Purkinje cell (primary cell): Measurements from ENCODE around the gene RNU7-1. TPM values are rescaled to one million over a fixed set of nuclear protein-coding genes. Genes with fewer than 3 reads are reported as not detected.

ENCODE experiments used
- polyA plus RNA-seq: library from polyadenylated mRNA; unstranded; fragments of >200 nt; fragmentation: Nextera tagmentation; gene quantifications from 2 replicates; pipeline ENCODE4 v1.2.1, GENCODE V29; 2014

The RNU7-1 gene
- polyA plus RNA-seq: not detected in 2 replicates

GRCh38 chr12:6943722-6944380 is at the start of gene RNU7-1, which contains the start of gene C12orf57:
Gene RNU7-1 (plus strand): TSS chr12:6943816.
Gene C12orf57 (plus strand): TSS chr12:6944022. CDS start chr12:6944122, 100 bp downstream.

DNA sequence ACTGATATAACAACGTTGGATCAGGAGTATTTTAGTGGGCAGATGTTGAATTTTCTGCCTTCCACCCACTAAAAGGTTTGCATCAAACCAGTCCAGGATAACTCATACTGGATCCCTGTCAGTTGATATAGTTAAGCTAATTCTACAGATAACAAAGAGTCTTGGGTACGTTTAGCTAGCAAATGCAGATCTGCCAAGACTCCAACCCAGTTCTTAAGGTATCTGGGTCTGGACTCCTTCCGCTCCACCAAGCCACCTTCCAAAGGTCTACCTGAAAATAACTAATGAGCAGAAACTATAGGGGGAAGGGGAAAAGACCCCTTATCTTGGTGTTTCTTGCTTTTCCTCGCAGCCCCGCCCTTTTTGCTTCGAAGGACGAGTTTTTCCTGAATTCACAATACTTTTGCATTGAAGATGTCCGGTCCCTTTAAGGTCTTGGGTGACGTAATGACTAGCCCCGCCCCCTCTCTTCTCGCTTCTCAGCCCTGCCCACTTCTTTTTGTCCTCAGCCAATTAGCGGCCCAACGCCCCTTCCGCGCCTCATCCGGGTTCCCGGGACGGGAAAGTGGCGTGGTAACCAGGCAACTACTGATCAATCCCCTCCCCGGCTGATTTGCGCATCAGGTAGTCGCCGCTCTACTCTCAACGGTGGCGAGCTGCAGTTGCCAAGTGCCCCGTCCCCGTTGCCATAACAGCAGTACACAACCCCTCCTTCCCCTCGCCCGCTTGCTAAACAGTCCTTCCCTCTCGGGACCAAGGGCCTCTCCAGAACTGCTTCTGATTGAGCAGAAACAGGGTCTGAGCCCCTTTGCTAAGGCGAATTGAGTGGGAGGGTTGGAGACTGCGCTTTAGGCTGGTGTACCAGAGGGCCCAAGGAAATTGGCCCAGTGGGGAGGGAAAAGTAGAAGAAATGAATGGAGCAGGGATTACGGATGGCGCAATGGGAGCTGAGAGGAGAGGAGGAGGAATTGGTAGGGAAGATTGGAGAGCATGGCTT is 39.0 kb upstream of the RNU7-1 start, which contains the start of gene LRRC23:
Gene LRRC23 (plus strand): TSS at position 543 of the 997 bp plus-strand sequence. CDS start 812 bp downstream, outside the sequence.

DNA sequence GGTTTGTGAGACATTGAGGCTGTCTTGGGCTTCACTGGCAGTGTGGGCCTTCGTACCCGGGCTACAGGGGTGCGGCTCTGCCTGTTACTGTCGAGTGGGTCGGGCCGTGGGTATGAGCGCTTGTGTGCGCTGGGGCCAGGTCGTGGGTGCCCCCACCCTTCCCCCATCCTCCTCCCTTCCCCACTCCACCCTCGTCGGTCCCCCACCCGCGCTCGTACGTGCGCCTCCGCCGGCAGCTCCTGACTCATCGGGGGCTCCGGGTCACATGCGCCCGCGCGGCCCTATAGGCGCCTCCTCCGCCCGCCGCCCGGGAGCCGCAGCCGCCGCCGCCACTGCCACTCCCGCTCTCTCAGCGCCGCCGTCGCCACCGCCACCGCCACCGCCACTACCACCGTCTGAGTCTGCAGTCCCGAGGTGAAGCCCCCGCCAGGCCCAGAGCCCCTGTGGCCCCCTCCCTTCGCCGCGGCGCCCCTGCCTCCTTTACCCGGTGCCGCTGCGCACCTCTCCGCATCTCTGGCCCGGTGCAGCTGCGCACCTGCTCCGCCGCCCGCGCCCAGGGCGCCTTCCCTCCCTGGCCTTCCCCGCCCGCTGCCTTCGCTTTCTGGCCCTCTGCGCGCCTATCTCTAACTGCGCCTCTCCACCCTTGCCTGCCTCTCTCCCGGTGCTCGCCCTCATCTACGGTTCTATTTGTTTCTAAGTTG is 29.2 kb upstream of the RNU7-1 start, which contains the start of gene ENO2:
Gene ENO2 (plus strand): TSS at position 335 of the 701 bp plus-strand sequence. CDS start 1,253 bp downstream, outside the sequence.

DNA sequence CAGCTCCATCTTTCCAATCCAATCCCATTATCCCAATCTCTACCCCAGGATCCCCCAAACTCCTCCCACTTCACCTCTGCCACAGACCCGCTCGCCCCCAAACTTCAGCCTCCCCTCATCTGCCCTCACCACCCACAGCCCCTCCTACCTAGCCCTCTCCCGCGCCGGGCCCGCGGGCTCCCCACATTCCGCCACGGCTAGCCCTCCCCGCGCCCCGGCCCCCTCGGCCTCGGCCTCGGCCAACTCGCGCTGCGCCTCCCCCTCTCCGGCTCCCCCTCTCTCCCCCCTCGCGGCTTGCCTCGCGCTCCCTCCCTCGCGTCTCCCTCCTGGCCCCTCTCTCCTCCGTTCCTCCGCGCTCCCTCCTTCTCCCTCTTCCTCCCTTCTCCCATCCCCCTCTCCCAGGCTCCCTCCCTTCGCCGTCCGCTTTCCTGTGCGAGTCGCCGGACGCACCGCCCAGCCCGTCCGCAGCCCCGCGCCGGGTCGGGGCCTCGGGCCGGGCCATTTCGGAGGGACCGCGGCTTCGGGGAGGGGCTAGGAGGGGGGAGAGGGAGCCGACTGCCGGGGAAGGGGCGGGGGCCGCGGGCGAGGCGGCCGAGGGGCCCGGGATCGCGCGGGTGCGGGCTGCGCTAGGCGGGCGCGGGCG is 16.1 kb upstream of the RNU7-1 start, which contains the start of gene ATN1:
Gene ATN1 (plus strand): TSS at position 581 of the 643 bp plus-strand sequence. CDS start 6,043 bp downstream, outside the sequence.

DNA sequence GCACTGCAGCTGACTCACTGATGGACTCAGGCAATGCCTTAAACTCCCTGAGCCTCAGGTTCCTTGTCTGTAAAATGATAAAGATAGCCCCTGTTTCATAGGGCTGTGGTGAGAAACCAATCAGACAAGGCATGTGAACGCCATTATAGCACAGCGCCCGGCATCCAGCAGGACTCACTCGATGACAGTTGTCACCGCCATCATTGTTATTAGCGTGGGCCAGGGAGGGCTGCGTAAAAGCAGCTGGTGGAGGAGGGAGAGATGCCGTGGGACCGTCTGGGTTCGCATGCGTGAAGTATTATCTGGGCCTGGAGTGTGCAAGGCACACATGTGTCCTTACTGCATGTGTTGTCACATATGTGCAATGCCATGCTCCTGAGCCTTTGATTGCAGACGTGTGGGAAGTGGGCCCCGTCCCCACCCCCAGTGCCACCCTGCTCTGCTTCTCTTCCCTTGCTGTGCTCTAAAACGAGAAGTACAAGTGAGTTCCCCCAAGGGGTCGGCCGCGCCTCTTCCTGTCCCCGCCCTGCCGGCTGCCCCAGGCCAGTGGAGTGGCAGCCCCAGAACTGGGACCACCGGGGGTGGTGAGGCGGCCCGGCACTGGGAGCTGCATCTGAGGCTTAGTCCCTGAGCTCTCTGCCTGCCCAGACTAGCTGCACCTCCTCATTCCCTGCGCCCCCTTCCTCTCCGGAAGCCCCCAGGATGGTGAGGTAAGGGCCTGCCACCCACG is 7.4 kb downstream of the RNU7-1 start, which contains the start of gene PTPN6:
Gene PTPN6 (plus strand): TSS at position 546 of the 730 bp plus-strand sequence. CDS start 157 bp downstream, at position 703.

Other genes with a start within 250 kb of the RNU7-1 start
- 15.3 and 29.7 TPM in 2 replicates for gene PIANP, start 243.0 kb upstream of the RNU7-1 start, polyA plus RNA-seq
- gene COPS7A, start 219.8 kb upstream of the RNU7-1 start, polyA plus RNA-seq: 52.4 and 53.2 TPM in 2 replicates
- gene MLF2, start 190.7 kb upstream of the RNU7-1 start, polyA plus RNA-seq: 161 and 204 TPM in 2 replicates
- 10.0 and 10.3 TPM in 2 replicates for gene PTMS, start 177.5 kb upstream of the RNU7-1 start, polyA plus RNA-seq
- not detected in 2 replicates for gene LAG3, start 171.3 kb upstream of the RNU7-1 start, polyA plus RNA-seq
- gene CD4, start 154.3 kb upstream of the RNU7-1 start, polyA plus RNA-seq: 0.27 and 1.4 TPM in 2 replicates
- gene GPR162, start 122.0 kb upstream of the RNU7-1 start, polyA plus RNA-seq: 3.8 and 14.6 TPM in 2 replicates
- 0.34 and 1.6 TPM in 2 replicates for gene P3H3, start 115.4 kb upstream of the RNU7-1 start, polyA plus RNA-seq
- gene GNB3, start 102.9 kb upstream of the RNU7-1 start, polyA plus RNA-seq: 0.29 and 1.1 TPM in 2 replicates
- gene CDCA3, start 92.5 kb upstream of the RNU7-1 start, polyA plus RNA-seq: 0.21 and 0.51 TPM in 2 replicates
- 10.5 and 14.9 TPM in 2 replicates for gene USP5, start 91.7 kb upstream of the RNU7-1 start, polyA plus RNA-seq
- gene TPI1, start 76.3 kb upstream of the RNU7-1 start, polyA plus RNA-seq: 1,435 and 2,077 TPM in 2 replicates
- 0.55 TPM in 1 of 2 replicates, not detected in the other for gene SPSB2, start 70.5 kb upstream of the RNU7-1 start, polyA plus RNA-seq
- gene LRRC23, start 39.0 kb upstream of the RNU7-1 start, polyA plus RNA-seq: 3.5 and 6.7 TPM in 2 replicates
- 224 and 335 TPM in 2 replicates for gene ENO2, start 29.2 kb upstream of the RNU7-1 start, polyA plus RNA-seq
- gene ATN1, start 15.9 kb upstream of the RNU7-1 start, polyA plus RNA-seq: 1.6 and 2.4 TPM in 2 replicates
- gene C12orf57, start 206 bp downstream of the RNU7-1 start, polyA plus RNA-seq: 313 and 357 TPM in 2 replicates
- gene PTPN6, start 7.5 kb downstream of the RNU7-1 start, polyA plus RNA-seq: 0.39 TPM in 1 of 2 replicates, not detected in the other
- gene PHB2, start 26.8 kb downstream of the RNU7-1 start, polyA plus RNA-seq: 66.1 and 89.6 TPM in 2 replicates
- 36.1 and 37.1 TPM in 2 replicates for gene EMG1, start 27.1 kb downstream of the RNU7-1 start, polyA plus RNA-seq
- 4.4 and 5.9 TPM in 2 replicates for gene LPCAT3, start 74.7 kb downstream of the RNU7-1 start, polyA plus RNA-seq
- gene C1S, start 116.9 kb downstream of the RNU7-1 start, polyA plus RNA-seq: 9.1 and 16.7 TPM in 2 replicates
- 0.78 and 8.0 TPM in 2 replicates for gene C1R, start 148.6 kb downstream of the RNU7-1 start, polyA plus RNA-seq
- 2.8 and 4.1 TPM in 2 replicates for gene C1RL, start 165.4 kb downstream of the RNU7-1 start, polyA plus RNA-seq
- 1.4 TPM in 1 of 2 replicates, not detected in the other for gene RBP5, start 185.1 kb downstream of the RNU7-1 start, polyA plus RNA-seq
- gene CLSTN3, start 186.6 kb downstream of the RNU7-1 start, polyA plus RNA-seq: 125 and 134 TPM in 2 replicates
- gene PEX5, start 245.9 kb downstream of the RNU7-1 start, polyA plus RNA-seq: 4.6 and 5.6 TPM in 2 replicates